Endothelial cell of coronary artery (primary cell): ENCODE measurements around the gene PTPN23. TPM values are rescaled to one million over a fixed set of nuclear protein-coding genes. Genes with fewer than 3 reads are reported as not detected.

Experiments
- total RNA-seq: library from RNA; depleted of rRNA; stranded (reverse); fragments of >200 nt; gene quantifications from 2 replicates; pipeline ENCODE4 v1.2.3, GENCODE V29; 2014

Gene PTPN23, protein sequence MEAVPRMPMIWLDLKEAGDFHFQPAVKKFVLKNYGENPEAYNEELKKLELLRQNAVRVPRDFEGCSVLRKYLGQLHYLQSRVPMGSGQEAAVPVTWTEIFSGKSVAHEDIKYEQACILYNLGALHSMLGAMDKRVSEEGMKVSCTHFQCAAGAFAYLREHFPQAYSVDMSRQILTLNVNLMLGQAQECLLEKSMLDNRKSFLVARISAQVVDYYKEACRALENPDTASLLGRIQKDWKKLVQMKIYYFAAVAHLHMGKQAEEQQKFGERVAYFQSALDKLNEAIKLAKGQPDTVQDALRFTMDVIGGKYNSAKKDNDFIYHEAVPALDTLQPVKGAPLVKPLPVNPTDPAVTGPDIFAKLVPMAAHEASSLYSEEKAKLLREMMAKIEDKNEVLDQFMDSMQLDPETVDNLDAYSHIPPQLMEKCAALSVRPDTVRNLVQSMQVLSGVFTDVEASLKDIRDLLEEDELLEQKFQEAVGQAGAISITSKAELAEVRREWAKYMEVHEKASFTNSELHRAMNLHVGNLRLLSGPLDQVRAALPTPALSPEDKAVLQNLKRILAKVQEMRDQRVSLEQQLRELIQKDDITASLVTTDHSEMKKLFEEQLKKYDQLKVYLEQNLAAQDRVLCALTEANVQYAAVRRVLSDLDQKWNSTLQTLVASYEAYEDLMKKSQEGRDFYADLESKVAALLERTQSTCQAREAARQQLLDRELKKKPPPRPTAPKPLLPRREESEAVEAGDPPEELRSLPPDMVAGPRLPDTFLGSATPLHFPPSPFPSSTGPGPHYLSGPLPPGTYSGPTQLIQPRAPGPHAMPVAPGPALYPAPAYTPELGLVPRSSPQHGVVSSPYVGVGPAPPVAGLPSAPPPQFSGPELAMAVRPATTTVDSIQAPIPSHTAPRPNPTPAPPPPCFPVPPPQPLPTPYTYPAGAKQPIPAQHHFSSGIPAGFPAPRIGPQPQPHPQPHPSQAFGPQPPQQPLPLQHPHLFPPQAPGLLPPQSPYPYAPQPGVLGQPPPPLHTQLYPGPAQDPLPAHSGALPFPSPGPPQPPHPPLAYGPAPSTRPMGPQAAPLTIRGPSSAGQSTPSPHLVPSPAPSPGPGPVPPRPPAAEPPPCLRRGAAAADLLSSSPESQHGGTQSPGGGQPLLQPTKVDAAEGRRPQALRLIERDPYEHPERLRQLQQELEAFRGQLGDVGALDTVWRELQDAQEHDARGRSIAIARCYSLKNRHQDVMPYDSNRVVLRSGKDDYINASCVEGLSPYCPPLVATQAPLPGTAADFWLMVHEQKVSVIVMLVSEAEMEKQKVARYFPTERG (N-terminal part only)
- 13.8 and 20.9 TPM in 2 replicates for total RNA-seq

DNA sequence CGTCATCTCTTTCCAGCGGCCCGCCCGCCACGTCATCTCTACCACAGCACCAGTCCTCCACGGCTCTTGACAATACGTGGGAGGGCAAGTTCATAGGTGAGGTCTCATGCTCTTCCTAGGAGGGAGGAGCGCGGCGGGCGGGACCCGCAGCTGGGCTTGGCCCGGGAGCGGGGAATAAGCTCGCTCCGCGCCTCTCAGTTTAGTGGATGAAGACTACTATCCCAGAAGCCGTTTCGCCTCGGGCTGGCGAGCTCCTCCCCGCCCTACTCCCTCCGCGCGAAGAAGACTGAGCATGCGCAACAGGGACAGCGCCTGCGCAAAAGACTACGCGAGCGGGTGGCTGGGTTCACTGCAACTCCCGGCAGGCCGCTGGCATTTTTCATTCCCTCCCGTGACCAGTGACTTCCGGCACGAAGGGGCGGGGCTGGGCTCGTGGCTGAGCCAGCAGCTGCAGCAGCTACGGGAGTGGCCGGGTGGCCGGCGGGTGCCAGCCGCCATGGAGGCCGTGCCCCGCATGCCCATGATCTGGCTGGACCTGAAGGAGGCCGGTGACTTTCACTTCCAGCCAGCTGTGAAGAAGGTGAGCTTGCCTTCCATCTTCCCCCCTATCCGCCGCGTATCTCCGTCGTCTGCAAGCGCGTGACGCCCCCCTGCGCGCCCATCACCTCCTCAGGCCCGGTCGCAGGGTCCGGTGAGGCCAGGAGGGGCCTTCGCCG lies at the start of gene PTPN23:
Gene PTPN23 (plus strand): TSS at position 421 of the 716 bp plus-strand sequence. CDS start 76 bp downstream, at position 497.

Other genes with a start within 250 kb of the PTPN23 start
- 24.5 and 44.2 TPM in 2 replicates for gene SETD2, start 216.9 kb upstream of the PTPN23 start, total RNA-seq
- gene KIF9, start 98.2 kb upstream of the PTPN23 start, total RNA-seq: 3.8 and 15.0 TPM in 2 replicates
- gene KLHL18, start 98.1 kb upstream of the PTPN23 start, total RNA-seq: 29.1 and 32.8 TPM in 2 replicates
- gene SCAP, start 94.9 kb downstream of the PTPN23 start, total RNA-seq: 54.5 and 61.7 TPM in 2 replicates
- 36.0 and 39.3 TPM in 2 replicates for gene ELP6, start 132.7 kb downstream of the PTPN23 start, total RNA-seq
- gene CSPG5, start 197.8 kb downstream of the PTPN23 start, total RNA-seq: 0.45 and 0.47 TPM in 2 replicates